CD4-positive, alpha-beta T cell (primary cell): Measurements from ENCODE around the gene OTOP3. TPM values are rescaled to one million over a fixed set of nuclear protein-coding genes. Genes with fewer than 3 reads are reported as not detected.
A peak's percentile ranks its signal among the peaks of the same experiment; 100 is the strongest.

ENCODE experiments used
- ATAC-seq: fragments of 200-7000 bp; cut with Tn5 transposase; one replicate; pipeline ENCODE4 v1.10.0; 2022; ENCODE audit warnings: mild to moderate bottlenecking; ENCODE audit not compliant: poor library complexity
- CTCF ChIA-PET: fragments of 350-600 bp; sonication (Branson Sonifier 250); formaldehyde crosslinking; loops from one replicate; lab custom pipeline; 2021; ENCODE audit warnings: antibody characterized with exemption, inconsistent platforms; lab: Charles Lee
- POLR2A ChIA-PET: fragments of 350-600 bp; sonication (Branson Sonifier 250); formaldehyde crosslinking; loops from one replicate; lab custom pipeline; 2021; ENCODE audit warnings: antibody characterized with exemption, inconsistent platforms; lab: Charles Lee
- DNase-seq, 14 experiments: peaks; one replicate each; pipeline ENCODE4 v3.0.0-alpha.2; 2013 to 2020; ENCODE audit warnings: mixed read lengths in 2 of 14
- H3K27ac ChIP-seq, 2 donors: one replicate each; pipeline versions ENCODE4 v1.5.1 to v1.7.0; 2013; ENCODE audit warnings: low read length in 2 of 2, low read depth in 1 of 2, mild to moderate bottlenecking in 1 of 2
- H3K27me3 ChIP-seq, 2 experiments: 1 replicate in 1 of 2; 2 replicates in 1 of 2; pipeline versions ENCODE4 v1.6.1 to v1.7.0; 2013; ENCODE audit warnings: low read length in 2 of 2, control low read depth in 1 of 2, mild to moderate bottlenecking in 1 of 2, moderate library complexity in 1 of 2; ENCODE audit not compliant: insufficient read depth in 2 of 2, control insufficient read depth in 1 of 2
- H3K36me3 ChIP-seq: one replicate; pipeline ENCODE4 v1.6.1; 2013; ENCODE audit warnings: low read length, control low read depth; ENCODE audit not compliant: insufficient read depth
- H3K4me1 ChIP-seq: one replicate; pipeline ENCODE4 v1.6.1; 2013; ENCODE audit warnings: low read length, control low read depth; ENCODE audit not compliant: insufficient read depth
- H3K4me3 ChIP-seq: one replicate; pipeline ENCODE4 v1.5.1; 2013; ENCODE audit warnings: mild to moderate bottlenecking, low read length, moderate library complexity
- H3K9me3 ChIP-seq, 2 experiments: 1 replicate in 1 of 2; 2 replicates in 1 of 2; pipeline versions ENCODE4 v1.6.1 to v1.7.0; 2013; ENCODE audit warnings: low read length in 2 of 2, mild to moderate bottlenecking in 2 of 2, control low read depth in 1 of 2, moderate library complexity in 1 of 2; ENCODE audit not compliant: control insufficient read depth in 1 of 2, insufficient read depth in 1 of 2
- H3K27ac Mint-ChIP-seq: one replicate; pipeline ENCODE4 v1.8.0; 2020; ENCODE audit warnings: mixed read lengths
- H3K27me3 Mint-ChIP-seq: one replicate; pipeline ENCODE4 v1.8.0; 2021; ENCODE audit warnings: mixed read lengths
- H3K36me3 Mint-ChIP-seq: one replicate; pipeline ENCODE4 v1.8.0; 2021; ENCODE audit warnings: low read depth, mixed read lengths
- H3K4me1 Mint-ChIP-seq: one replicate; pipeline ENCODE4 v1.8.0; 2021; ENCODE audit warnings: low read depth, mixed read lengths
- H3K4me3 Mint-ChIP-seq: one replicate; pipeline ENCODE4 v1.8.0; 2020; ENCODE audit warnings: mild to moderate bottlenecking, mixed read lengths
- H3K9me3 Mint-ChIP-seq: one replicate; pipeline ENCODE4 v1.8.0; 2020; ENCODE audit warnings: mixed read lengths
- CTCF ChIP-seq: fragments of 200-600 bp; IDR thresholded peaks from one replicate; pipeline ENCODE4 v1.8.0; 2022; ENCODE audit warnings: antibody characterized with exemption, mild to moderate bottlenecking
- intact Hi-C, 2 experiments: fragments of 100-400 bp; cut with DNase I in 1 of 2; cut with micrococcal nuclease in 1 of 2; formaldehyde crosslinking; loops; one replicate each; pipeline versions ENCODE4 v1.15.1 to v1.9.0; 2023 to 2025; cut with DNase I, micrococcal nuclease
- total RNA-seq, 174 experiments: library from RNA in 2 of 174; stranded (reverse) in 2 of 174; gene quantifications; one replicate each; pipeline ENCODE4 v1.2.3 and lab custom pipeline; 2021 to 2026

Gene OTOP3
- total RNA-seq, 2 experiments from 2014 or later: not detected

DNA sequence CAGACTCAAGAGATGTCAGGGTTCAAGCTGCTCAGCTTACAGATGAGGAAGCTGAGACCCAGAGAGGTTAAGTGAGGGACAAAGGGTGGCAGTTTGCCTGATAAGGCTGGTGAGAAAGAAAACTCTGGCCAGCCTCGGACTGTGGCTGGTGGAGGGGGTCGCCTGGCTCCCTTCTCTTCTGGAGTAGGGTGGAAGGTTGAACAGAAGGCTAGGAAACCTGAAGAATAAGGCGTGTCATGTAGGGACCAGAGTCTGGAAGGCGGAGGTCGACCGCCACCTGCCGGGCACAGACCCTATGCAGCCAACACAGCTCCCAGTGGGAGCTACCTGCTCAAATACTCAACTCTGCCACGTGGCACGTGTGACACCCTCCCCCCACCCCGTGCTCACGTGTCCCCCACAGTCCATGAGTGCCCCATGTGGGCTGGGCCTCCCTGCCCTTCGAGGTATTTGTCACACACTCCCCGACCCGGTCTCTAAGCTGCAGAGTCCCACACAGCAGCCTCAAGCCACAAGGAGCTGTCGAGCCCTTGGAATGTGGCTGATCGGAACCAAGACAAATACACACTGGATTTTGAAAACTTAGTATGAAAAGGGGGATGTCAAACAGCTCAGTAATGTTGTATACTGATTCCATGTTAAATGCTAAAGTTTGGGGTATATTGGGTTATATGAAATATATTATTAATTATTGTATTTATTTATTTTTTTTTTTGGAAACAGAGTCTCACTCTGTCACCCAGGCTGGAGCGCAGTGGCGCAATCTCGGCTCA is 25.1 kb downstream of the OTOP3 start:
- ChIA-PET CTCF (interaction anchor here (0.9 to 4.5 kb wide), 15 partner anchors 12 to 241 kb away, joined by 3 to 51 read pairs (median 6); partner anchors contain the start of genes CDR2L, HID1, KCTD2 and MRPL58), POLR2A (interaction anchor here (0.8 to 2.2 kb wide), 11 partner anchors 13 to 310 kb away, joined by 3 to 11 read pairs (median 5); partner anchors contain the start of genes ATP5PD, KCTD2, MIF4GD and MRPL58)
- peak in 8 of 14 experiments; percentile 22 to 77 (median 52) for DNase-seq
- H3K27me3 ChIP-seq: no peaks in the 10 kb centered on the region
- ATAC-seq: peak; percentile 54
- peaks cover 17% of the 10 kb centered on the region for H3K4me1 ChIP-seq
- Mint-ChIP-seq H3K4me1 (peaks cover 4% of the 10 kb centered on the region), H3K9me3 (no peaks in the 10 kb centered on the region), H3K4me3 (no peak overlapping the region), H3K27ac (no peak overlapping the region), H3K27me3 (no peaks in the 10 kb centered on the region), H3K36me3 (no peaks in the 10 kb centered on the region)
- no peak for TF ChIP-seq CTCF
- H3K9me3 ChIP-seq: no peaks in the 10 kb centered on the region
- H3K27ac ChIP-seq: no peak overlapping the region
- H3K4me3 ChIP-seq: no peak overlapping the region
- H3K36me3 ChIP-seq: no peaks in the 10 kb centered on the region
- intact Hi-C loops: loop anchor here (1.0 to 10.0 kb wide), 8 partner anchors 46 to 452 kb away; partner anchors contain the start of genes ATP5PD (in 2 of the 2) and KCTD2 (in 2 of the 2)

DNA sequence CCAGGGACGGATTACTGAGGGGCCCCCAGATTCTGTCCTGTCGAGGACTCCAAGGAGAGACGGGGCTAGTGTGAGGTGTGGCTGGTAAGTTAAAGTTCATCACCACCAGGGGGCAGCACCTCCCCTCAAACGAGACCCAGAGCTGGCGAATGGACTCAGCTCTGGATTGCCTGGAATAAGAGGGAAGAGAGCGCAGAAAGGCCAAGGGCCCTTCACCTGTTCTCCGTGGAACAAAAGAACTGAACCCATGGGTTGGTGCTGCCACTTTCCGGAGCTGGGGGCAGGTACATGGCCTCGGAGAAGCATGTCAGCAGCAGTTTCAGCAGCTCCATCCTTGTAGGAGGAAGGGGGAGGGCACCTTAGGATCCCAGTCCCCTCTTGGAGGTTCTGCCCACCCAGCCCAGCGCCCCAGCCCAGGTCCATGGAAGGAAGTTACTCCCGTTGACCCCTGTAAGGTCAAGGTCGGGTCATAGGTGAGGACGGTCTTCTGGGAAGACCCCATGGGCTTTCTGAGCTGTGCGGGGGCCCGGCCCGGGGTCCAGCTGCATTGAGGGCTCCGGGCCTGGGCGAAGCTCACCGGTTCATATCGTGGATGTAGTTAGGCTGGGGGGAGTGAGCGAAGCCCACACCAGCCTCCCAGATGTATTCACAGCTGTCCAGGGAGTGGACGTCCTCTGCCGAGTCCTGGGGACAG is 26.1 kb downstream of the OTOP3 start:
- Histone ChIP-seq H3K4me1 (peaks cover 17% of the 10 kb centered on the region), H3K27me3 (no peaks in the 10 kb centered on the region), H3K27ac (no peak overlapping the region), H3K4me3 (no peak overlapping the region), H3K36me3 (no peaks in the 10 kb centered on the region), H3K9me3 (no peaks in the 10 kb centered on the region)
- peak; percentile 74 to 93 (median 82) for DNase-seq
- no peak overlapping the region for H3K27ac Mint-ChIP-seq
- H3K9me3 Mint-ChIP-seq: no peaks in the 10 kb centered on the region
- ChIA-PET CTCF (interaction anchor here (0.5 to 4.5 kb wide), 27 partner anchors 8 to 299 kb away, joined by 3 to 51 read pairs (median 4); partner anchors contain the start of genes CDR2L, GGA3, HID1 and KCTD2), POLR2A (interaction anchor here (0.8 to 2.2 kb wide), 13 partner anchors 11 to 309 kb away, joined by 3 to 11 read pairs (median 4); partner anchors contain the start of genes ATP5PD, KCTD2, MIF4GD and MRPL58)
- intact Hi-C loops: loop anchor here (1.0 to 10.0 kb wide), 9 partner anchors 45 to 450 kb away; partner anchors contain the start of genes ATP5PD (in 2 of the 2), KCTD2 (in 2 of the 2) and MRPL58 (in 1 of the 2)
- peak; percentile 83 for TF ChIP-seq CTCF
- peaks cover 4% of the 10 kb centered on the region for H3K4me1 Mint-ChIP-seq
- peak overlapping the region; percentile 14 for H3K4me3 Mint-ChIP-seq
- ATAC-seq: peak; percentile 79
- no peaks in the 10 kb centered on the region for H3K27me3 Mint-ChIP-seq
- no peaks in the 10 kb centered on the region for H3K36me3 Mint-ChIP-seq
